Cardiac septum (tissue), 1 donor: Measurements from ENCODE around the gene ADGRD1. TPM values are rescaled to one million over a fixed set of nuclear protein-coding genes. Genes with fewer than 3 reads are reported as not detected.
"Not testable (repeated sequence)": the region's sequence is repeated elsewhere in the genome, so short reads cannot be mapped to it uniquely, and the experiment has no call there.

ENCODE experiments used
- DNase-seq: peaks from one replicate; pipeline ENCODE4 v3.0.0-alpha.2; 2020; ENCODE audit warnings: low spot score
- intact Hi-C: fragments of 100-400 bp; cut with DNase I; formaldehyde crosslinking; loops from one replicate; pipeline ENCODE4 v1.14.0; 2022
- total RNA-seq: library from RNA; stranded (reverse); fragmentation: NEBNext Ultra II Directional; extraction: Animal tissue kit (Norgen Biotek cat#: 25700); gene quantifications from one replicate; pipeline ENCODE4 v1.2.1, GENCODE V29; 2021
- donor health status: DM: no; HTN: no; CAD: no.

The ADGRD1 gene
- total RNA-seq, 1 donor from 2014 or later, result 54.6 TPM

DNA sequence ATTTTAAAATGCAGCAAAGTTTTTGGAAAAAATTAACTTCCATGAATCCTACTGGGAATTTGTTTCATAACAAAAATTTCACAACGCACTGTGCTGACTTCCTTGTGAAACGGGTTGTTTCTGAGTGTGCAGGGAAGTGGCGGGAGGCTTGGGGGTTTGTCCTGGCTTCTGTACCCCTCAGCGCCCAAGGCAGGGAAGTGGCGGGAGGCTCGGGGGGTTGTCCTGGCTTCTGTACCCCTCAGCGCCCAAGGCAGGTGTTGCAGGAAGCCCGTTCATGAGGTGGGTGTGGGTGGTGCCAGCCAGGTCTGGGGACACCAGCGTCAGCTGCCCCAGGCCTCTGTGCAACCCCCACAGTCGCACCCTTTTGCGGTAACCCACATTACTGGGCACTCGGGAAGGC lies 25.1 kb downstream of the ADGRD1 start:
- DNase-seq, result peak; percentile 27
- intact Hi-C loops, result no loop called here

DNA sequence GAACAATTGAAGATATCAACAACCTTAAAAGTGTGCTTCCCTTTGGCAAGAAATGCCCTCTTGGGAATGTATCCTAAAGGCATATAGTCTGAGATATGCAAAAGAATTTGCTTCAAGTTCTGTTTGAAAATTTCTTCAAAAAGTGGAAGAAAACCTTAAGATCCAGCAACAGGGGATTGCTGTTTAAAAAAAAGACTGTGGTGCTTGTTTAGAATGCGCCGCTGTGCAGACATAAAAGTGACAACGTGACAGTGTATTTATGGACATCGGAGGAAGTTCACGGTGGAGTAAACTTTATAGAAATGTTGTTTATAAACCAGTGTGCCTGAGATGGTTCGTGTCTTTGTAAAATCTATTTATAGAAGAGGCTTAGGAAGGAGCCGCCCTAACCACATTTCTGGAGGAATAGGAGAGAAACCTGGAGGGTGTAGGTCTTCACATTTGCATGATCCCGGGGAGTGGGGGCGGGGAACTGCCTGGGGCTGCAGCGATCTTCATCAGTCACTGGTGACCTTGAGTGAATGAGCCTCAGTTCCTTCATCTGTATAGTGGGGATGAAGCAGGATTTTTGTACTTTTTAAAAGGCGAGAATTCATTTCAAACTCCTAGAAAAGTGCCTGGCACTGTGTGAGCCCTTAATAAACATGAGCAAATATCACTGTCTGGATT lies 27.5 kb downstream of the ADGRD1 start:
- intact Hi-C loops, result no loop called here
- peak; percentile 14 for DNase-seq

DNA sequence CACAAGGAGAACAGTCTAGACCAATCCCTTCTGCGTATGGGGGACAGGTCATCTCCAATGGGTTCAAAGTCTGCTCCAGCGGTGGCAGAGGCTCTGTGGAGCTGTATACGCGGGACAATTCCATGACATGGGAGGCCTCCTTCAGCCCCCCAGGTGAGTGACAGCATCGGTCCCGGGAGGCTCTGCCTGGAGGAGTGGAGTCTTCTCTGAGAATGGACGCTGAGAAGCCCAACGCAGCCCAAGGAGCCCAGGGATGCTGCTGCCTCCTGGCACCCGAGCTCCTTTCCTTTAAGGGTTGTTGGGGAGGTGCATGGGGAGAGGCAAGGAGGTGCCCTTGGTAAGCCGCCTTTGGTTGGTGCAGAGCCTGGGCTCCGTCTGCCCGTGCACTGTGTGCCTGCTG lies 28.2 kb downstream of the ADGRD1 start:
- peak; percentile 64 for DNase-seq
- intact Hi-C loops, result no loop called here

DNA sequence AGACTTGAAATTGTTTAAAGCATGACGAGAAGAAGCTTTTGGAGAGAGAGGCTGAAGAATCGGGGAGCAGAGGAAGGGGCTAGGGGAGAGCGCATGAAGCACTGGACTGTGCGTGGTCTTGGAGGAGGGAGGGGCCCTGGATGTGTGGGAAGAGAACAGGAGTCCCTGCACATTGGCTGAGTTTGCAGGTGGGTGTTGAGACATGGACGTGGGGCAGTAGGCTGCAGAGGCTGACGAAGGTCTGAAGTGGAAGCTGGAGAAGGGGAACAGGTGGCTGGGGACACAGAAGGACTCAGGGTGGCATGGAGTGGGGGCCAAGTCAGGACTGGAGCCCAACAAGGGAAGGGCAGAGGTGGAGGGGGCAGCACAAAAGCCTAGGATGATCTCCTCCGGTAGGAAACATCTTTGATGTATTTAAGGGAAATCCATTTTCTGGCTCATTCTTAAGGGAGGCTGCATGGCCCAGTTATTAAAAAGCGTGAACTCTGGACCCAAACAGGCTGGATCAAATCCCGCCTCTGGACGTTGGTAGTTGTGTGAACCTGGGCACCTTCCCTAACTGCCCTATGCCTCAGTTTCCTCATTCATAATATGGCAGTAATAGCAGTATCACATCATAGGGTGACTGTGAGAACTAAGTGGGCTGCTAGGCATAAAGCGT lies 29.0 kb downstream of the ADGRD1 start:
- peak; percentile 53 for DNase-seq
- intact Hi-C loops, result no loop called here

DNA sequence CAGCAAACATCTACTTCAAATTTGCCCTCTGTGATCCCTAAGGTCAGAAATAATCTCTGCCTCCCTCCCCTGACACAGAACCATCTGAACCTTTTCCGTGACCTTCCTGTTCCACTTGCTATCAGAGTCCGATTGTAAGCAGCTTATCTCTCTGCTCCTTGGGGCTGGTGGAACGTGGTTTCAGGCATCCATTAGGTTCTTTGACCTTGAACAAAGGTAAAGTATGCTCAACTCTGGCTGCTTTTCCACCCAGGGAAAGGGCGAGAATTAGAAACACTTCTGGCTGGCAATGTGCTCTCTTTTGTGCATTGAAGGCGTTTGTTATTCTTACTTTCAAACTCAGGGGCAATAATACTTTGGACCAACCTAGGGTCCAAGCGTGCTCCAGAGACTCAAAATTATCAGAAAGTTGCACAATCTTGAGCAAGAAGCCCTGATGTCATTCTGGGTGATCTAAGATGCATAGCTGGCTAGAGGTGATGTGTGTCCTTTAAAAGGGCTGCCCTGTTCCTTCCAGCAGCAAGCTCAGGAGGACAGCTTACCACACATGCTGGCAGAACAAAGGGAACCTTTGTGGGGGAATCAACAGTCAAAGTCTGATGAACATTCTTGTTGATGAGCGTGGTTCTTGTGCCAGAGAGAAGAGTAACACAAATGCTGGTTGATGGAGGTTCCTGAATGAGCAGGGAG lies 29.8 kb downstream of the ADGRD1 start:
- peak; percentile 54 for DNase-seq

DNA sequence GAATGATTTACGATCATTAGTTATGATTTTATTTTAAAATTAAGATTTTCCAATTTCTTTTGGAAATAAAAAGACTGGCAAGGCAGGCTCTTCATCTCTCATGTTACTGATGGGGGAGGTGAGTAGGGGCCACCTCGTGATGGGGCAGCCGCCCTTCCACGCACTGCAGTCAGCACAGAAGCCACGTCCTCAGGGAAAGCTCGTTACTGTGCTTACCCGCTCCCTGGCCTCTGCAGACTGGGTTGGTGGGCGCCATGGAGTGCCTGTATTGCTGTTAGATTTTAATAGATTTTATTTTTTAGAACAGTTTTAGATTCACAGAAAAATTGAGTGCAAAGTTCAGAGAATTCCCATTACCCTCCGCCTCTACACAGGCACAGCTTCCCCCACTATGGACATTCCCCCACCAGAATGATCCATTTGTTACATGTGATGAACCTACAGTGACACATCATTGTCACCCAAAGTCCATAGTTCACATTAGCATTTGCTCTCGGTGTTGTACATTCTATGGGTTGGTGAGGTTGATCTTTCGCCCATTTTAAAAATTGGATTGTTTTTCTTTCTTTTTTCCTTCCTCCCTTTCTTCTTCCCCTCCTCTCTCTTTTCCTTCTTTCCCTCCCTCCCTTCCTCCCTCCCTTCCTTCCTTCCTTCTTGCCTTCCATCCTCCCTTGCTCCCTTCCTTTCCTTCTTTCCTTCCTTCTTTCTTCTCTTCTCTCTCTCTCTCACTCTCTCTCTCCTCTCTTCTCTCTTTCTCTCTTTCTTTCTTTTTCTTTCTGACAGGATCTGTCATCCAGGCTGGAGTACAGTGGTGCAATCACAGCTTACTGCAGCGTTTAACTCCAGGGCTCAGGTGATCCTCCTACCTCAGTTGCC lies 30.7 kb downstream of the ADGRD1 start:
- DNase-seq, result peak; percentile 33
- intact Hi-C loops, result no loop called here

More for the DNA sequence above, 29.8 kb downstream of the ADGRD1 start:
- intact Hi-C loops, result no loop called here

DNA sequence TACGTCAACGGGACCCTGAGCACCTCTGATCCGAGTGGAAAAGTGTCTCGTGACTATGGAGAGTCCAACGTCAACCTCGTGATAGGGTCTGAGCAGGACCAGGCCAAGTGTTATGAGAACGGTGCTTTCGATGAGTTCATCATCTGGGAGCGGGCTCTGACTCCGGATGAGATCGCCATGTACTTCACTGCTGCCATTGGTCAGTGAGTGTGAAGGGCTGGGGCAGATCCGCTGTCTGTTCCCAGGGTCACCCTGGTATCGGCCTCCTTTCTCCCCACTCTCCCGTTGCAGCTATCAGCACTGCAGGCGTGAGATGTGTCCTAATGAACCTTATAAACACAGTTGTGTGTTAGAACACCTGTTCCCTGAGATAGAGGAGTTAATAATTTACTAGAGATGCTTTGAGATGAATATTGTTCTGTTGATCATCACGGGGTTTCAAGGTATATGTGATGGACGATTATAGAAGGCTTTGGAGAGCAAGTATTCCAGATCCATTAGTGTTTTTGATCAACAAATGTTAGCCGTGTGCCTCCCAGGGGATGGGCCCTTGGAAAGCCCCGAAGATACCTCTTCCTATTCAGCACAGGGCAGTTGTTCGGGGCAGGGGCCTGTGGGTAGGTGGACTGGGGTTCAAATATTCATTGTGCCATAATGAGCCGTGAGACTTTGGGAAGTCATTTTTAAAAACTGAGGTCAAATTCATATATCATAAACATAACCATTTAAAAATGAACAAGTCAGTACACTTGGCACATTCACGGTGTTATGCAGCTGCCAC lies 33.6 kb downstream of the ADGRD1 start:
- peak; percentile 47 for DNase-seq
- intact Hi-C loops, result no loop called here

DNA sequence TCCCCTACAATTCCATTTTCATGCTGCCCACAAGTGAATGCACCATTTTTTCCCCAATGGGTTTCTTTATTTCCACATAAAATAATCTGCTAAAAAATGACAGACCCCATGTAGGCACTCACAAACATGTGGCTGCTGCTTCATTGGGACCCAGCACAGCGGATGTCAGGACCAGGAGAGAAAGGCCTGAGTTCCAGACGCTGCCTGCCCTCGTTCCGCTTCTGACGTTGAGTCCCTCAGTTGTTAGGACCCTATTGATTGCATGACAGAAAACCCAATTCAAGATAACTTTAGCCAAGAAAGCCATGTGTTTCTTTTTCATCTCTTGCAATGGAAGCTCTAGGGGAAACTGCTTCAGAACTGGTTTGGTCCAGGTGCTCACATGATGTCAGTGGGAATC lies 34.6 kb downstream of the ADGRD1 start:
- DNase-seq, result peak; percentile 26
- intact Hi-C loops, result no loop called here

DNA sequence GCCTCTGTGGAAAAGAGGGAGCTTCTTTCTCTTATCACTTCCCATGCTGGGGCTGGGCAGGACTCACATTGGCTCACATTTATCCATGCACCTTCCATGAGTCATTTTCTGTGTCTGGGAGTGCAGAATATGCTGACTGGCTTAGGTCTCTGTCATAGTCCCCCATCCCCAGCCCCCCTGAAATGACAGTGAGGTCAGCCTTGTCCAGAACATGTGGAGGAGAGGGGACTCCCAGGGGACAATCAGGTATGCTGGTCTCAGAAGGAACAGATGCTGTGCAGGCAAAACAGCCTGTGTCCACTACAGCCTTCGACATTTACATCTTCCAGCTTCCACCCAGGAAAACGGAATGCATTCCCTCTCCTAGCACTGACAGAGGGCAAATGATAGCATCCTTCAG lies 35.0 kb downstream of the ADGRD1 start:
- peak; percentile 7 for DNase-seq
- intact Hi-C loops, result no loop called here

DNA sequence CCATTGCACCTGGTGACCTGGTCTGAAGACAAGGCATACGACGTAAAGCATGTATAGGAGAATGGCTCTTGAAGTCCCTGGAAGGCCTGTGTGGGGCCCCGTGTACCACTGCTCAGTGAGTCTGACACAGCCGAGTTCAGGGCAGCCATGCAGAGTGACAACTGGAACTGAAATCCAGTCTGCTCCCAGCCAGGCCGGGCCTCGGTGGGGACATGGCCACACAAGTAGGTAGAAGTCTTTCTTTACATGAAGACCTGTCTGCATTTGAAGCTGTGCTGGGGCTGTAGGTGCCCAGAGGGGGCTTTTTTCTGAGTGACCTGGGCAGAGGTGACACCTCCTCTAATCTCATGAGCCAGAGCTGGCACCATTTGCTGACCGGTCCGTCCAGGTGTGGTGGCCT lies 35.7 kb downstream of the ADGRD1 start:
- peak; percentile 65 for DNase-seq
- intact Hi-C loops, result no loop called here

DNA sequence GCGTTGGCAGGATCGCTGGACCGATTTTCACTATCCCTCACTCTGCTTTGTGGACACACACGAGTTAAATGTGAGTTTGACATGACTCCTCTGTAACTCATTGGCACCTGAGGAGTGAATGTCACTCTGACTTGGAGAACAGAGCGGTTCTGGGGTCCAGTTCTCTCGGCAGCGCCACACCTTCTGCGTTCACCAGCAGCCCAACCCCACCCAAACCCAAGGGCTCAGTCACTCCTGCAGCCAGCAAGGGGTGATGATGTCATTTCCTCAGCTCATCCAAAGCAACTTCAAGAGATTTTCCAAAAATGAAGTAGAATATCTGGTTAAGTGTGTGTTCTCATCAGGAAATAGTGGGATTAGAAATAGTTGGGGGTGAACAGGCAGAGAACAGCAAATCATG lies 36.3 kb downstream of the ADGRD1 start:
- intact Hi-C loops, result no loop called here
- peak; percentile 35 for DNase-seq

DNA sequence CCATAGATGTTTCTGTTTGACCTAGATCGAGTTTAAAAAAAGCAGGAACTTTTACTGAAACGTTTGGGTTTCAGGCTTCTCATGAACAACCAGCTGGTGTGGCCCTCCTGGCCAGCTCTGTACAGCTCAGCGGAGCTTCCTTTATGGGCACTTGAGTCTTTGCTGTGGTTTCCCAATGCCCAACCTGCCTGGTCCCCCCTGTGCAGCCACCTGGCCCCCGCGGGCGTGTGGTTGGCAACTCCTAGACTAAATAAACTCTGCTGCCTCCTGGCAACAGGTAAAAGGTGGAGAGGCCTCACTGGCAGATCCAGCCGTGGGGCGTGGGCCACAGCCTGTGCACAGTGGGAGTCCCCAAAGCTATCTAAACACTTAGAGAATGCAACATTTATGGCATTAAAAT lies 38.7 kb downstream of the ADGRD1 start:
- intact Hi-C loops, result no loop called here
- DNase-seq, result no peak

DNA sequence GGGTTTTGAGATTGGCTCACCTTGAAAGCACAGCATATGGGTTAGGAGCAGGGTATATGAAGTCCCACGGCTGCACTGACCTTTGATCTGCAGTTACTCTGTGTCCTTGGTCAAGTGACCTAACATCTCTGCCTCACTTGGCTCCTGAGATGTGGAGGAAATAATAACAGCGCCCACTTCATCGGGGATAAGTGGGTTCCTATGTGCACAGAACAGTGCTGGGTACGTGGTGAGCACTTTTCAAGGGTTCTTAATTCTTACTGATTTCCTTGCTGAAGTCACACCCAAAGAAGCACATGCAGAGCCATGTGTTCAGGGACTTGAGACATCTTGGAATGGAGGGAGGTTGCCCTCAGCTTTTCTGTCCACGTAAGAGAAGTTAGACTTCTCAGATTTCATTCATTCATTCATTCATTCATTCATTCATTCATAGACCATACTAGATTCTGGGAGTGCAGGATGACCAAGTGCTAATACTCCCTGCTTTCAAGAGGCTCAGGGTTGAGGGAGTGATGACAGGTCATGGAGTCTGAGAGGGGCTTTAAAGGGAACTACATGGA lies 39.4 kb downstream of the ADGRD1 start:
- DNase-seq, result no peak
- intact Hi-C loops, result no loop called here

DNA sequence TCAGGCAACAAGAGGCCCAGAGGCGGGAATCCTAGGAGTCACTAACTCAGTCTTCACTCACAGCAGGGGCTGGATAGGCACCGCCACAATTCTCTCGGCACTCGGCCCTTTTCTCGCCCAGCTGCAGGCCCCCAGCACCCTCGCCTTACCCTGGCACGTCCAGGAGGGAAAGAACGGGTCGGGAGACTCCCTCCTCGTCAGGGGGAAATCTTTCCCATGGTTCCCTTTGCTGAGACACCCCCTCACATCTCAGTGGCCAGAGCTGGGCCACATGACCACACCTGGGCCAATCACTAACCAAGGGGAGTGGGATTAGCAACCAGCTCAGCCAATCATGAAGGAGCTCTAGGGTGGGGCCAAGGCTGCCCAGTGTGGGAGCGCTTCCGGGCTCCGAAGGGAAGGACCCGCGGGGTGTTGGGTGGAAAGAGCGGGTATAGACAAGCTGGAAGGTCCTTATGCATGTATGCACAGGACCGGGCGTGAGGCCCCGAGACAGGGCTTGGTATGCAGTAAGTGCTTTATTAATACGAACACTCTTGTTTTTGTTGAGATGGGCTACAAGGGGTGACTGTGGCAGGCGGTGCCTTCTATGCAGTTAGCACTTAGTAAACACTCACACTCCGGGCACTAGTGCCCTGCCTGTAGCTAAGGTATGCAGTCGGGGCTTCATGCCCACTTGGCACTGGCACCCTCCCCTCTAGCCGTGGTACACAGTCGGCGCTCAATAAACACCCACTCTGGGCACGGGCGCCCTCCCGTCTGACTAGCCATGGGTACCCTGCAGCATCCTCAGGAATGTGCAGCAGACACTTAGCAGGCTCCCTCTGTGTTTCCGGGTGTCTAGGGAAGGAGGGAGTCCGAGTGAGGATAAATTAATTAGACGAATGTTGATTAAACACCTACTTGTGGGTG lies 40.3 kb downstream of the ADGRD1 start:
- intact Hi-C loops, result no loop called here
- no peak for DNase-seq

DNA sequence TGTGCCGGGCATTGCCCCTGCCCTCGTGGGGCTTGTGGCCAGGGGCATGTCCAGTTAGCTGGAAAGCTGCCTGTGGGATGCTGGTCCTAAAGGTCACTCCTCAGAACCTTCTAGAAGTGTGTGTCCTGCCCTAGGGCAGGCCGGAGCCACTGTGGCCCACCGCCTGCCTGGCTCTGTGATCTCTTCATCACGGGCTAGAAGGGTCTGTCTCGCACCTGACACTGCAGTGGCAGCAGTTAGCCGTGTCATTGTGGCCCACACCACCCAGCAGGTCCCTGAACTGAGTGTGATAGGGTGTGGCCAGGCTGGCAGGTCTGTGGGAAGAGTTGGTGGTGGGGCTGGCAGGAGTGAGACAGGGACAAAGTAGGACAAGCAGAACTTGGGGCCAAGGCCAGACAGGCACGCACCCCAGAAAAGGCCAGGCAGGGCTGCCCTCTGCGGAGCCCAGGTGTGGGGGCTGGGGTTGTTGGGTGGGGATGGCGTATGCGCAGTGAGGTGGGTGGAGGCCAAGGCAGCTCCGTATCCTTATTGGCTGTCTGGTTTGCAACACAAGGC lies 41.2 kb downstream of the ADGRD1 start:
- no peak for DNase-seq
- intact Hi-C loops, result no loop called here

DNA sequence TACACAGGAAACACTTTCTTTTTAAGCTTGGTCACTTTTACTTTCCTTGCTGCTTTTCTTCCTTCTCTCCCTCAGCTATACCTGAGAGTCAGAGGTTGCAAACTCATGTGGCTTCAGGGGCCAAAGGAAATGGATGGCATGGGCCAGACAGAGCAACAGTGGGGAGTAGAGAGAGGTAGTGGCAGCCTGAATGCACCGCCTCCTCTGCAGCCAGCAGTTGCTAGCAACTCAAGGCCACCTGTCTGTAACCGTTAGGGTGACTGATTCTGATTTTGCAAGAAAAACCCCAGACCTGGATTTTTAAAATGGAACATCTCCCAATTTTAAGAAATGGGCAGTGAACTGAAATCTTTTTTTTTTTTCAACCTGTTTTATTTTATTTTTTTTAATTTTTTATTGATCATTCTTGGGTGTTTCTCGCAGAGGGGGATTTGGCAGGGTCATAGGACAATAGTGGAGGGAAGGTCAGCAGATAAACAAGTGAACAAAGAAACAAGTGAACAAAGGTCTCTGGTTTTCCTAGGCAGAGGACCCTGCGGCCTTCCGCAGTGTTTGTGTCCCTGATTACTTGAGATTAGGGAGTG lies 41.8 kb downstream of the ADGRD1 start:
- DNase-seq, intact Hi-C loops: not testable (repeated sequence)

DNA sequence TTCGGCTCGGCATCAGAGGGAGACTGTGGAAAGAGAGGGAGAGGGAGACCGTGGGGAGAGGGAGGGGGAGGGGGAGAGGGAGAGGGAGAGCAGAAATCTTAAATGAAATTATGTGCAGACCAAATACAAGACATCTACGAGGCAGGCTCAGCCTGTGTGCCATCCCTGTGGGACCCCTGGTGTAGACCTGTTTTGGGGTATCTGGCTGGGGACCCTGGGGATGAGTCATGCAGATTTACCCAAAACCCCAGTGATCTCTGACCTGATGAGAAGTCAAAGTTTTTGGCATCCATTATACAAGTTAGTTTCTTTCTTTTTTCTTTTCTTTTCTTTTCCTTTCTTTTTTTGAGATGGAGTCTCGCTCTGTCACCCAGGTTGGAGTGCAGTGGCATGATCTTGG lies 44.4 kb downstream of the ADGRD1 start:
- intact Hi-C loops, result no loop called here
- DNase-seq, result no peak
